Osteocyte (in vitro differentiated cells): ENCODE data around the gene C1orf50. TPM values are rescaled to one million over a fixed set of nuclear protein-coding genes. Genes with fewer than 3 reads are reported as not detected.
"Not testable (repeated sequence)": the region's sequence is repeated elsewhere in the genome, so short reads cannot be mapped to it uniquely, and the experiment has no call there.

Experiments
- DNase-seq: peaks from one replicate; pipeline ENCODE4 v3.0.0; 2021; ENCODE audit warnings: mixed read lengths; ENCODE audit not compliant: unreplicated experiment; ENCODE audit errors: extremely low spot score
- H3K27ac Mint-ChIP-seq: one replicate; pipeline ENCODE4 v1.8.0; 2021; ENCODE audit warnings: mild to moderate bottlenecking, mixed read lengths; ENCODE audit not compliant: unreplicated experiment
- H3K27me3 Mint-ChIP-seq: one replicate; pipeline ENCODE4 v1.8.0; 2021; ENCODE audit warnings: mixed read lengths; ENCODE audit not compliant: unreplicated experiment
- H3K36me3 Mint-ChIP-seq: one replicate; pipeline ENCODE4 v1.8.0; 2021; ENCODE audit warnings: mixed read lengths; ENCODE audit not compliant: unreplicated experiment
- H3K4me1 Mint-ChIP-seq: one replicate; pipeline ENCODE4 v1.8.0; 2021; ENCODE audit warnings: mixed read lengths; ENCODE audit not compliant: unreplicated experiment
- H3K4me3 Mint-ChIP-seq: one replicate; pipeline ENCODE4 v1.8.0; 2021; ENCODE audit warnings: mild to moderate bottlenecking, moderate library complexity, mixed read lengths; ENCODE audit not compliant: unreplicated experiment
- H3K9me3 Mint-ChIP-seq: one replicate; pipeline ENCODE4 v1.8.0; 2021; ENCODE audit warnings: mixed read lengths; ENCODE audit not compliant: unreplicated experiment
- total RNA-seq: library from RNA; stranded (reverse); gene quantifications from 2 replicates; pipeline ENCODE4 v1.2.1, GENCODE V29; 2021
- TF ChIP-seq, protein P1 (sequence below): fragments of 200-600 bp; sonication (generic); IDR thresholded peaks from 2 replicates; pipeline ENCODE4 v1.5.0; 2021; ENCODE audit warnings: antibody characterized with exemption, mild to moderate bottlenecking, moderate library complexity

The C1orf50 gene
- total RNA-seq, 1 donor from 2014 or later: 5.6 TPM

DNA sequence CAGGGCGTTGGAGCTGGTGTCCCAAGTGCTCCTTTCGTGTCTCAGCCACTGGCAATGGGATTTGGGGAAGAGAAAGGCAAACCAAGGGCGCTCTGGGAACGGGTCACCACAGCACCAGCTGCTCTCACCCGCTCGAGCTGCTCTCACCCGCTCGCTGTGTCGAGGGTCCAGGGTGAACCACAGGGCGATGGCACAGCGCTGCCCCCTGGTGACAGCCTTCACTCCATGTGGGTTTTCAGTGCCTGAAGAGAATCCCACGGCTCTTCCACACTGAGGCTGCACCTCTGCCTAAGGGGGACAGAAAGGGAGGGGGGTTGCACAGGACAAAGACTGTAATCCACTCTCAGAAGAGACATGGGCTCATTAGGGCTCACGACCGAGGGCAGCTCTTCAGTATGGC is 19.9 kb upstream of the C1orf50 start:
- TF ChIP-seq, protein P1, sequence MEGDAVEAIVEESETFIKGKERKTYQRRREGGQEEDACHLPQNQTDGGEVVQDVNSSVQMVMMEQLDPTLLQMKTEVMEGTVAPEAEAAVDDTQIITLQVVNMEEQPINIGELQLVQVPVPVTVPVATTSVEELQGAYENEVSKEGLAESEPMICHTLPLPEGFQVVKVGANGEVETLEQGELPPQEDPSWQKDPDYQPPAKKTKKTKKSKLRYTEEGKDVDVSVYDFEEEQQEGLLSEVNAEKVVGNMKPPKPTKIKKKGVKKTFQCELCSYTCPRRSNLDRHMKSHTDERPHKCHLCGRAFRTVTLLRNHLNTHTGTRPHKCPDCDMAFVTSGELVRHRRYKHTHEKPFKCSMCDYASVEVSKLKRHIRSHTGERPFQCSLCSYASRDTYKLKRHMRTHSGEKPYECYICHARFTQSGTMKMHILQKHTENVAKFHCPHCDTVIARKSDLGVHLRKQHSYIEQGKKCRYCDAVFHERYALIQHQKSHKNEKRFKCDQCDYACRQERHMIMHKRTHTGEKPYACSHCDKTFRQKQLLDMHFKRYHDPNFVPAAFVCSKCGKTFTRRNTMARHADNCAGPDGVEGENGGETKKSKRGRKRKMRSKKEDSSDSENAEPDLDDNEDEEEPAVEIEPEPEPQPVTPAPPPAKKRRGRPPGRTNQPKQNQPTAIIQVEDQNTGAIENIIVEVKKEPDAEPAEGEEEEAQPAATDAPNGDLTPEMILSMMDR: peak; percentile 63
- Mint-ChIP-seq H3K4me3 (no peak overlapping the region), H3K27ac (no peak overlapping the region), H3K36me3 (peaks cover 40% of the 10 kb centered on the region), H3K27me3 (no peaks in the 10 kb centered on the region), H3K9me3 (no peaks in the 10 kb centered on the region), H3K4me1 (peaks cover 19% of the 10 kb centered on the region)
- DNase-seq: no peak

DNA sequence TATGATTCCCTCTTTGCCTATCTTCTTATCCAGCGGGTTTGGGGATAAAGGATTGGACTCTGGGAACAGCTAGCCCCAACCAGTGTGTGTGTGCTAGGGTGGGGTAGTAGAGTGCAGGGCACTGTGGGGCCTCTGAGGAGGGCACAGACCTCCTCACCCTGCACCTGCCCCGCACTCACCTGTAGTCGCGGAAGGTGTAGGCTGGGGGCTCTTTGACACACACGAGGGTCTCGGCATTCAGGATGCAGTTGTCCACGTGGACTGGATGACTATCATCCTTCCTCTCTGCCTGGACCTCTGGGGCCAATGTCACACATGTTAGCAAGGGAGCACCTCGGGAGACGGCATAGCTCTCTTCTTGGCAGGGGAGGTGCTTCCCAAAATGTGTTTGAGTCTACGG is 19.0 kb upstream of the C1orf50 start:
- Mint-ChIP-seq H3K4me1 (peaks cover 12% of the 10 kb centered on the region), H3K27me3 (no peaks in the 10 kb centered on the region), H3K9me3 (no peaks in the 10 kb centered on the region), H3K4me3 (no peak overlapping the region), H3K36me3 (peaks cover 48% of the 10 kb centered on the region), H3K27ac (no peak overlapping the region)
- TF ChIP-seq, protein P1: no peak
- DNase-seq: no peak

DNA sequence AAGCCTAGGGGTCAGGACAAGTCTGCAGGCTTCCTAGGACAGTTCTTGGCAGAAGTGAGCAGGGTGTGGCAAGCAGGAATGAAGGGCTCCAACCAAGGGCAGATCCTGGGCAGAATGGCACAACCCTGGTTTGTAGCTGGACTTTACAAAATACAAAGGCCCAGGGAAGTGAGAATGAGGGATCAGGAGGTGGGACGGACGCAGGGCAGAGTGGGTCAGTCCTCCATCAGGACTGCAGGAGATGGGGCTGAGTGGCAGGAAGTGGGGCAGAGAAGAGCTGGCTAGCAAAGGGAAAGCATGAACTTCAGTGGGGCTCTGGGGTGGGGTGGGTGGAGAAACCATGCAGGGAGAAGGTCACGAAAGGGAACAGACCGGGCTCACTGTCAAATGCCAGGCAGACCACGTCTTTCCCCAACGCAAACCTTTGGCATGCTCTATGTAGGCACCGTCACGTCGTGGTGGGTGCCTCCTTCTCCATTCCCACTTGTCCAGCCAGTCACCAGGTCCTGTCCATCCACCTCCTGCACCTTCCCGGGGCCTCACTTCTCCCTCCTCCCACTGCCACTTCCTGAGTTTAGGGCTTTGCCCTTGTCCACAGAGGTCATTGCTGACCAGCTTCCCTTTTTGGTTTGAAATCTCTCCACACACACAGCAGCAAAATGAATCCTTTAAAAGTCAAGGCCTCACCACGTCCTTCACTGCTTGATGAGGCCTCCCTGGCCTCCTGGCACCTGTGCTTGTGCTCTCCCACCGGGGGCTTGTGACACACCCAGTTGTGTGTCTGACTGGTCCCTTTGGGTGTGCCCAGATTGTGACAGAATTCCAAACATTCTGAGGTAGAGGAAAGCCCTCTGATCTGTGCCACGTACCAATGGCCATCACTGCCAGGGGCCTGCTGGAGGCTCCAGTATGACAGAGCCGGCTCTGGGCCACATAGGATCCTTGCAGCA is 18.3 kb upstream of the C1orf50 start:
- H3K4me1 Mint-ChIP-seq: peaks cover 5% of the 10 kb centered on the region
- no peak overlapping the region for H3K27ac Mint-ChIP-seq

DNA sequence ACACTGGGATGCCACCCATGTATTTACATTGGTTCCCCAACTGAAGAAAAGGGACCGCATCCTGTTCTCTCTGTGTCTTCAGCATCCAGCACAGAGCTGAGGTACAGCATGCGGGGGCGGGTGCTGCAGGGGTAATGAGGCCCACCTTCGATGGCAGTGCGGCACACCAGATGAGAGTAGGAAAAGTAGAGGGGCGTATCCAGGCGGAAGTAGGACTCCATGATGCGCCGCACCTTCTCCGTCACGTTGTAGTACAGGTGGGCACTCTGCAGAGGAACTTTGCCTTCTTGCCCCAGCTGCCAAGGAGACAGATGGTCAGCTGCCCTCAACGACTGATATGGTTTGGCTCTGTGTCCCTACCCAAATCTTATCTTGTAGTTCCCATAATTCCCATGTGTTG is 17.0 kb upstream of the C1orf50 start:
- Mint-ChIP-seq H3K27me3 (no peaks in the 10 kb centered on the region), H3K4me1 (peaks cover 2% of the 10 kb centered on the region), H3K4me3 (no peak overlapping the region), H3K9me3 (no peaks in the 10 kb centered on the region), H3K36me3 (peaks cover 60% of the 10 kb centered on the region), H3K27ac (no peak overlapping the region)
- no peak for DNase-seq
- TF ChIP-seq, protein P1: no peak

More for the DNA sequence above, 18.3 kb upstream of the C1orf50 start:
- Mint-ChIP-seq H3K36me3 (peaks cover 50% of the 10 kb centered on the region), H3K4me3 (no peak overlapping the region), H3K27me3 (no peaks in the 10 kb centered on the region), H3K9me3 (no peaks in the 10 kb centered on the region)
- TF ChIP-seq, protein P1: no peak
- no peak for DNase-seq

DNA sequence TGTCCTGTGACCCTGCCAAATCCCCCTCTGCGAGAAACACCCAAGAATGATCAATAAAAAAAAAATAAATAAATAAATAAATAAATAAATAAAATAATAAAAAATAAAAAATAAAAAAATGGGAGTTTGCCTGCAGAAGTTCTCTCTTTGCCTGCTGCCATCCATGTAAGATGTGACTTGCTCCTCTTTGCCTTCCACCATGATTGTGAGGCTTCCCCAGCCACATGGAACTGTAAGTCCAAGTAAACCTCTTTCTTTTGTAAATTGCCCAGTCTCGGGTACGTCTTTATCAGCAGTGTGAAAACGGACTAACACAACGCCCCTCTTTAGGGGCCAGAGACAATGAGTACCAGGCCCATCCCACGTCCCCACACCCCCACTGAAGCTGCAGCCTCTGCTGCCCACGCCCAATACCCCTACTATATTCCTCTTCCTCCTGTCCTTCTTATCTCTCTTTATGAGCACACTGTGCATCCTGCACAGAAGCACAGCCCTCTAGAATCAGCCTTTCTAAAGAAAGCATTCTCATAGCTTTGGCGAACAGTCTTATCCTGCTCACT is 15.5 kb upstream of the C1orf50 start:
- not testable (repeated sequence) for H3K27me3 Mint-ChIP-seq, H3K4me1 Mint-ChIP-seq, DNase-seq, H3K9me3 Mint-ChIP-seq, H3K27ac Mint-ChIP-seq, H3K4me3 Mint-ChIP-seq
- peaks cover 66% of the 10 kb centered on the region for H3K36me3 Mint-ChIP-seq
